K562 (cell line): ENCODE measurements around the gene HSD17B10. TPM values are rescaled to one million over a fixed set of nuclear protein-coding genes. Genes with fewer than 3 reads are reported as not detected.

Source experiments
- BHLHE40 ChIP-seq: IDR thresholded peaks from 2 replicates; pipeline ENCODE4 v1.6.1; 2011; ENCODE audit warnings: low read length, improper control_type of control experiment
- EP400 ChIP-seq: fragments of 450-650 bp; IDR thresholded peaks from 2 replicates; pipeline ENCODE4 v1.6.1; 2017; ENCODE audit warnings: antibody characterized with exemption, mild to moderate bottlenecking, moderate library complexity
- ETV1 ChIP-seq: fragments of 450-650 bp; conservative IDR thresholded peaks from 2 replicates; pipeline ENCODE4 v1.6.1; 2016; ENCODE audit warnings: missing genetic modification characterization, control low read depth, low read depth, missing compliant biosample characterization
- HDAC2 ChIP-seq: fragments of 450-650 bp; IDR thresholded peaks from 2 replicates; pipeline ENCODE4 v1.6.1; 2016; ENCODE audit warnings: mild to moderate bottlenecking
- MCM5 ChIP-seq: fragments of 450-650 bp; IDR thresholded peaks from 2 replicates; pipeline ENCODE4 v1.6.1; 2016; ENCODE audit warnings: low read depth
- PHTF2 ChIP-seq: fragments of 250-450 bp; sonication (Bioruptor Pico); IDR thresholded peaks from 2 replicates; pipeline ENCODE4 v1.5.0; 2021; ENCODE audit warnings: mild to moderate bottlenecking
- TAF15 ChIP-seq: fragments of 200-400 bp; formaldehyde crosslinking; IDR thresholded peaks from 2 replicates; pipeline ENCODE4 v1.6.1; 2017; ENCODE audit warnings: mild to moderate bottlenecking, low read depth, low read length, moderate library complexity
- THRAP3 ChIP-seq: fragments of 450-650 bp; IDR thresholded peaks from 2 replicates; pipeline ENCODE4 v1.6.1; 2016; ENCODE audit warnings: mild to moderate bottlenecking, inconsistent platforms, borderline replicate concordance
- ZBTB8A ChIP-seq: fragments of 450-650 bp; IDR thresholded peaks from 2 replicates; pipeline ENCODE4 v1.6.1; 2018; ENCODE audit warnings: mild to moderate bottlenecking, moderate library complexity; ENCODE audit not compliant: partially characterized antibody
- ZNF134 ChIP-seq: fragments of 250-450 bp; sonication (Bioruptor Pico); conservative IDR thresholded peaks from 2 replicates; pipeline ENCODE4 v1.4.0; 2020
- ZNF140 ChIP-seq: fragments of 250-450 bp; sonication (Bioruptor Pico); IDR thresholded peaks from 2 replicates; pipeline ENCODE4 v1.8.0; 2021; ENCODE audit warnings: moderate library complexity, mild to moderate bottlenecking, inconsistent platforms
- ZNF143 ChIP-seq: sonication (generic); formaldehyde crosslinking; IDR thresholded peaks from 2 replicates; pipeline ENCODE4 v1.9.0; 2022; ENCODE audit warnings: mild to moderate bottlenecking, missing genetic modification reagents
- ZNF165 ChIP-seq: fragments of 250-450 bp; sonication (Bioruptor Pico); IDR thresholded peaks from 2 replicates; pipeline ENCODE4 v1.4.0; 2020; ENCODE audit warnings: borderline replicate concordance
- ZNF174 ChIP-seq: fragments of 250-450 bp; sonication (Bioruptor Pico); IDR thresholded peaks from 2 replicates; pipeline ENCODE4 v1.4.0; 2020; ENCODE audit warnings: mild to moderate bottlenecking
- ZNF253 ChIP-seq: fragments of 250-450 bp; sonication (Bioruptor Pico); conservative IDR thresholded peaks from 2 replicates; pipeline ENCODE4 v1.6.1; 2021; ENCODE audit warnings: mild to moderate bottlenecking
- ZNF561 ChIP-seq: fragments of 450-650 bp; formaldehyde crosslinking; conservative IDR thresholded peaks from 2 replicates; pipeline ENCODE4 v1.4.0; 2020; ENCODE audit warnings: mild to moderate bottlenecking, moderate library complexity
- ZNF699 ChIP-seq: fragments of 250-450 bp; sonication (Bioruptor Pico); IDR thresholded peaks from 2 replicates; pipeline ENCODE4 v1.8.0; 2021; ENCODE audit warnings: mild to moderate bottlenecking, moderate library complexity; ENCODE audit not compliant: insufficient replicate concordance
- polyA plus RNA-seq, 8 experiments: library from polyadenylated mRNA; depleted of rRNA in 4 of 8; stranded (reverse) in 5 of 8; unstranded in 3 of 8; fragments of >200 nt; fragmentation: Nextera tagmentation in 2 of 8; fragmentation: Illumina TruSeq in 1 of 8; extraction: Ambion mirVana in 2 of 8; extraction: Trizol in 1 of 8; gene quantifications; 2 replicates each; pipeline versions ENCODE4 v1.2.1 to v1.2.3, GENCODE V29; 2011 to 2014; ENCODE audit warnings: inconsistent platforms in 1 of 8, missing spikeins in 1 of 8
- total RNA-seq, 7 experiments: library from RNA; depleted of rRNA in 6 of 7; stranded (reverse); fragments of >200 nt in 6 of 7; fragmentation: Illumina TruSeq in 2 of 7; extraction: Trizol in 2 of 7; gene quantifications; 2 replicates each; pipeline versions ENCODE4 v1.2.1 to v1.2.3, GENCODE V29; 2011 to 2021; ENCODE audit warnings: low replicate concordance in 1 of 7
- TF ChIP-seq, protein P1 (sequence below): fragments of 450-650 bp; IDR thresholded peaks from 2 replicates; pipeline ENCODE4 v1.6.1; 2016
- TF ChIP-seq, protein P2 (sequence below): fragments of 250-450 bp; sonication (Bioruptor Pico); IDR thresholded peaks from 2 replicates; pipeline ENCODE4 v1.4.0; 2020; ENCODE audit warnings: borderline replicate concordance
- TF ChIP-seq, protein P3 (sequence below): fragments of 250-450 bp; sonication (Bioruptor Pico); IDR thresholded peaks from 2 replicates; pipeline ENCODE4 v1.5.0; 2021
- TF ChIP-seq, protein P4 (sequence below): sonication (generic); formaldehyde crosslinking; IDR thresholded peaks from 2 replicates; pipeline ENCODE4 v1.8.1; 2022; ENCODE audit warnings: missing genetic modification reagents
- TF ChIP-seq, protein P5 (sequence below): sonication (generic); formaldehyde crosslinking; IDR thresholded peaks from 2 replicates; pipeline ENCODE4 v1.8.0; 2022; ENCODE audit warnings: mild to moderate bottlenecking, missing genetic modification reagents

HSD17B10 gene
- total and polyA plus RNA-seq, 9 of the 15 experiments (the other 6 are each of a cell fraction or from before 2014, with no cell fraction given) = 45.3 to 221 (median 186) TPM

DNA sequence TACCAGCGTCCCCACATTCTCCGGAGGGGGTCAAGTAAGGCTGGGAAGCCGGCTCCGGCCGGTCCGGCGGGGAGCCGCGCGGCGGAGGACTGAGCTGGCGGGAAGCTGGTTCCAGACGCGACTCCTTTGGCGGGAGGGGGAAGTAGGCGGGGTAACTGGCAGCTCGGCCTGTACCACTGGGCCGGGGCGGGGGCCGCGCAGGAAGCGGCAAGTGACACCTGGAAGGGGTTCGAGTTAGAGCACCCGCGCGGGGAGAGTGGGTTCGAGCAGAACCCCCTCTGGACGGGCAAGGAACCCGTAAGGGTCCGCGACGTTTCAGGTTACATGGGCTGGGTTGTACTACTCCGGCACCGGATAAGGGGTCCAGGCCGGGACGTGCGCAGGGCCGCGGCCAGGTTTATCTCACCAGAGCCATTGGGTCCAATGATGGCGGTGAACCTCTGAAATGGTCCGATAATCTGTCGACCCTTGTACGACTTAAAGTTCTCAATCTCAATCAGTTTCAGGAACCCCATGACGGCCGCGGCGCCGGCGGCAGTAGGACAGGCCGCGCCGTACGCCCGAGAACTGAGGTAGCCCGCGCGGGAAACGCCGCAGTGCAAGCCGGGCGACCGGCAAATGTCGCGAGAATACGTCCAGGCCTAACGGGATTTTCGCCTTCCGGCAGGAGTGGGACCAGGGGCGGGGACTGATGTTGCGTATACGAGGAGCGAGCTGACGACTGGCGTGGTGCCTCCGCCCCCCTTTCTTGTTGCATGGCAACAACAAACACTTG lies 11.9 kb downstream of the HSD17B10 start, which contains the start of gene SMC1A (continued):
- TF ChIP-seq ZNF165 (CRISPR knock-in tag) (no peak), TAF15 (no peak), MCM5 (no peak), EP400 (peak; percentile 92), ZNF140 (no peak), ZNF134 (CRISPR knock-in tag) (peak; percentile 77), BHLHE40 (peak; percentile 58), ZNF174 (CRISPR knock-in tag) (no peak), ZNF253 (CRISPR knock-in tag) (no peak), ZNF561 (CRISPR knock-in tag) (no peak), ZNF699 (no peak), THRAP3 (no peak), HDAC2 (no peak), ETV1 (tag) (peak; percentile 83), PHTF2 (CRISPR knock-in tag) (no peak), ZNF143 (peak; percentile 75), ZBTB8A (no peak)
- TF ChIP-seq, protein P1, sequence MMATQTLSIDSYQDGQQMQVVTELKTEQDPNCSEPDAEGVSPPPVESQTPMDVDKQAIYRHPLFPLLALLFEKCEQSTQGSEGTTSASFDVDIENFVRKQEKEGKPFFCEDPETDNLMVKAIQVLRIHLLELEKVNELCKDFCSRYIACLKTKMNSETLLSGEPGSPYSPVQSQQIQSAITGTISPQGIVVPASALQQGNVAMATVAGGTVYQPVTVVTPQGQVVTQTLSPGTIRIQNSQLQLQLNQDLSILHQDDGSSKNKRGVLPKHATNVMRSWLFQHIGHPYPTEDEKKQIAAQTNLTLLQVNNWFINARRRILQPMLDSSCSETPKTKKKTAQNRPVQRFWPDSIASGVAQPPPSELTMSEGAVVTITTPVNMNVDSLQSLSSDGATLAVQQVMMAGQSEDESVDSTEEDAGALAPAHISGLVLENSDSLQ = peak; percentile 51
- TF ChIP-seq, protein P2, sequence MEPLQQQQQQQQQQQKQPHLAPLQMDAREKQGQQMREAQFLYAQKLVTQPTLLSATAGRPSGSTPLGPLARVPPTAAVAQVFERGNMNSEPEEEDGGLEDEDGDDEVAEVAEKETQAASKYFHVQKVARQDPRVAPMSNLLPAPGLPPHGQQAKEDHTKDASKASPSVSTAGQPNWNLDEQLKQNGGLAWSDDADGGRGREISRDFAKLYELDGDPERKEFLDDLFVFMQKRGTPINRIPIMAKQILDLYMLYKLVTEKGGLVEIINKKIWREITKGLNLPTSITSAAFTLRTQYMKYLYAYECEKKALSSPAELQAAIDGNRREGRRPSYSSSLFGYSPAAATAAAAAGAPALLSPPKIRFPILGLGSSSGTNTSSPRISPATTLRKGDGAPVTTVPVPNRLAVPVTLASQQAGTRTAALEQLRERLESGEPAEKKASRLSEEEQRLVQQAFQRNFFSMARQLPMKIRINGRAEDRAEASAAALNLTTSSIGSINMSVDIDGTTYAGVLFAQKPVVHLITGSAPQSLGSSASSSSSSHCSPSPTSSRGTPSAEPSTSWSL (CRISPR knock-in tag) = no peak
- TF ChIP-seq, protein P3, sequence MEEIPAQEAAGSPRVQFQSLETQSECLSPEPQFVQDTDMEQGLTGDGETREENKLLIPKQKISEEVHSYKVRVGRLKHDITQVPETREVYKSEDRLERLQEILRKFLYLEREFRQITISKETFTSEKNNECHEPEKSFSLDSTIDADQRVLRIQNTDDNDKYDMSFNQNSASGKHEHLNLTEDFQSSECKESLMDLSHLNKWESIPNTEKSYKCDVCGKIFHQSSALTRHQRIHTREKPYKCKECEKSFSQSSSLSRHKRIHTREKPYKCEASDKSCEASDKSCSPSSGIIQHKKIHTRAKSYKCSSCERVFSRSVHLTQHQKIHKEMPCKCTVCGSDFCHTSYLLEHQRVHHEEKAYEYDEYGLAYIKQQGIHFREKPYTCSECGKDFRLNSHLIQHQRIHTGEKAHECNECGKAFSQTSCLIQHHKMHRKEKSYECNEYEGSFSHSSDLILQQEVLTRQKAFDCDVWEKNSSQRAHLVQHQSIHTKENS (CRISPR knock-in tag) = no peak
- TF ChIP-seq, protein P4, sequence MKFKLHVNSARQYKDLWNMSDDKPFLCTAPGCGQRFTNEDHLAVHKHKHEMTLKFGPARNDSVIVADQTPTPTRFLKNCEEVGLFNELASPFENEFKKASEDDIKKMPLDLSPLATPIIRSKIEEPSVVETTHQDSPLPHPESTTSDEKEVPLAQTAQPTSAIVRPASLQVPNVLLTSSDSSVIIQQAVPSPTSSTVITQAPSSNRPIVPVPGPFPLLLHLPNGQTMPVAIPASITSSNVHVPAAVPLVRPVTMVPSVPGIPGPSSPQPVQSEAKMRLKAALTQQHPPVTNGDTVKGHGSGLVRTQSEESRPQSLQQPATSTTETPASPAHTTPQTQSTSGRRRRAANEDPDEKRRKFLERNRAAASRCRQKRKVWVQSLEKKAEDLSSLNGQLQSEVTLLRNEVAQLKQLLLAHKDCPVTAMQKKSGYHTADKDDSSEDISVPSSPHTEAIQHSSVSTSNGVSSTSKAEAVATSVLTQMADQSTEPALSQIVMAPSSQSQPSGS (CRISPR knock-in tag) = no peak
- TF ChIP-seq, protein P5, sequence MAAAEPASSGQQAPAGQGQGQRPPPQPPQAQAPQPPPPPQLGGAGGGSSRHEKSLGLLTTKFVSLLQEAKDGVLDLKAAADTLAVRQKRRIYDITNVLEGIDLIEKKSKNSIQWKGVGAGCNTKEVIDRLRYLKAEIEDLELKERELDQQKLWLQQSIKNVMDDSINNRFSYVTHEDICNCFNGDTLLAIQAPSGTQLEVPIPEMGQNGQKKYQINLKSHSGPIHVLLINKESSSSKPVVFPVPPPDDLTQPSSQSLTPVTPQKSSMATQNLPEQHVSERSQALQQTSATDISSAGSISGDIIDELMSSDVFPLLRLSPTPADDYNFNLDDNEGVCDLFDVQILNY (CRISPR knock-in tag) = no peak
